Measurements from ENCODE around the gene MEGF11.

GRCh38 chr15:66148187-66148586 is 105.4 kb downstream of the MEGF11 start:
- TF ChIP-seq POLR2A (IDR thresholded peaks at IDR 0.05; ENCODE audit: low read depth, low read length) (no peak), POLR2AphosphoS5 (IDR thresholded peaks at IDR 0.05; ENCODE audit: low read depth, low read length) (no peak)

All from GM12891 (cell line).